ENCODE results near the gene PPARA.

GRCh38 chr22:46115755-46116490 lies 34.4 kb upstream of the PPARA start:
- TF ChIP-seq POLR2A (conservative IDR thresholded peaks at IDR 0.05) = no peak
- no peak for TF ChIP-seq PATZ1 (CRISPR knock-in tag; IDR thresholded peaks at IDR 0.05; ENCODE audit: borderline replicate concordance)
- no peak for TF ChIP-seq SRSF3 (IDR thresholded peaks at IDR 0.05; ENCODE audit: insufficient read depth, low read length)
- TF ChIP-seq TCF3 (CRISPR knock-in tag; IDR thresholded peaks at IDR 0.05) = no peak
- no peak for TF ChIP-seq ZNF551 (CRISPR knock-in tag; IDR thresholded peaks at IDR 0.05)
- no peak for TF ChIP-seq TAF1 (IDR thresholded peaks at IDR 0.05; ENCODE audit: control insufficient read depth, extremely low read depth, insufficient read depth, low read length, severe bottlenecking)
- TF ChIP-seq RAD51 (IDR thresholded peaks at IDR 0.05; ENCODE audit: borderline replicate concordance, low read depth) = no peak
- TF ChIP-seq ZFX (CRISPR knock-in tag; IDR thresholded peaks at IDR 0.05) = no peak
- no peak for TF ChIP-seq PHF8 (IDR thresholded peaks at IDR 0.05; ENCODE audit: borderline replicate concordance, low read length)
- no peak for TF ChIP-seq FOSL1 (tag; conservative IDR thresholded peaks at IDR 0.05)
- TF ChIP-seq MAFG (tag; conservative IDR thresholded peaks at IDR 0.05) = no peak
- TF ChIP-seq SREBF2 (CRISPR knock-in tag; IDR thresholded peaks at IDR 0.05) = no peak
- no peak for TF ChIP-seq RB1 (IDR thresholded peaks at IDR 0.05; ENCODE audit: low read depth)

All from K562 (cell line).